Stimulated activated CD8-positive, alpha-beta memory T cell treated with anti-CD3 and anti-CD28 coated beads, Interleukin-12 subunit alpha, Interleukin-12 subunit beta, amount 100 ng/mL, for 24 hours (primary cell): Measurements from ENCODE around the gene SGCA.

Experiments
- DNase-seq: peaks from one replicate; pipeline ENCODE4 v3.0.0-alpha.2; 2020; ENCODE audit errors: extremely low read depth

The SGCA gene

DNA sequence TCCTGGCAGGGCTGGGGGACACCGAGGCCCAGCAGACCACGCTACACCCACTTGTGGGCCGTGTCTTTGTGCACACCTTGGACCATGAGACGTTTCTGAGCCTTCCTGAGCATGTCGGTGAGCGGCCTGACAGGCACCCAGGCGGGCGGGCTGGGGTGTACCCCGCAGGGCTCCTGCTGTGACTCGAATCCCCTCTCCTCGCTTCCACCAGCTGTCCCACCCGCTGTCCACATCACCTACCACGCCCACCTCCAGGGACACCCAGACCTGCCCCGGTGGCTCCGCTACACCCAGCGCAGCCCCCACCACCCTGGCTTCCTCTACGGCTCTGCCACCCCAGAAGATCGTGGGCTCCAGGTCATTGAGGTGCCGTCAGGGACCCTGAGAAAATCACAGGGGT, 1.6 kb downstream of the SGCA start:
- no peak for DNase-seq

DNA sequence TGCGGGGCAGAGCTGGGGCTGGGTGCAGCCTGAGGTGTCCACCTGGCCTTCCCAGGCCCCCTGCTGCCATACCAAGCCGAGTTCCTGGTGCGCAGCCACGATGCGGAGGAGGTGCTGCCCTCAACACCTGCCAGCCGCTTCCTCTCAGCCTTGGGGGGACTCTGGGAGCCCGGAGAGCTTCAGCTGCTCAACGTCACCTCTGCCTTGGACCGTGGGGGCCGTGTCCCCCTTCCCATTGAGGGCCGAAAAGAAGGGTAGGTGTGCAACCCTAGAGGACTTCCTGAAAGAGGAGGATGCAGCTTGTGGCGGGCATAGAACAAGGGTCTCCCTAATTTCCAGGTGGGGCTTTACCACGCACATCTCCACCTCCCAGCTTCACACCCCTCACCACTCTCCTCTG, 2.5 kb downstream of the SGCA start:
- no peak for DNase-seq

DNA sequence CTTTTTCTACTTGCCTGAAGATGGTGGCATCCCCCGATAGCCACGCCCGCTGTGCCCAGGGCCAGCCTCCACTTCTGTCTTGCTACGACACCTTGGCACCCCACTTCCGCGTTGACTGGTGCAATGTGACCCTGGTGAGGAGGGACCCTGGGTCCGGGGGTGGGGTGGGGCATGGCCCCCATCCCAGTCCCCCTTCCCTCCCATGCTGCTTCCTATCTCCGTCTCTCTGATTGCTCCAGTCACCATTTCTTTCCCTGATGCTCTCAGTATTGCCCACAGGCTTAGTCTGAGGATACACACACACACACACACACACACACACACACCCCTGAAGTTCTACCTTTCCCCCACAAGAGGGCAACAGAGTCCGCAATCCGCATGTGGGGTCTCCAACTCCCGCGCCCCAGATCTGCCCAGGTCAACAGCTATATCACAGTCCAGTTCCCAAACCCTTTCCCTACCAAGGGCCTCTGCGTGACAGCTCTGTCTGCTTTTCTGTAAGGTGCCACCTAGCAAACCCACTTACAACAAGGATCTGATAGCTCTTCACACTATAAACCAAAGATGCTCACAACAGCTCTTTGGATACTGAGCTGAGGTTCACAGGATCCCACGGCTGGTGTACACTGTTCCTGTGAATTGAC, 3.4 kb downstream of the SGCA start:
- no peak for DNase-seq

DNA sequence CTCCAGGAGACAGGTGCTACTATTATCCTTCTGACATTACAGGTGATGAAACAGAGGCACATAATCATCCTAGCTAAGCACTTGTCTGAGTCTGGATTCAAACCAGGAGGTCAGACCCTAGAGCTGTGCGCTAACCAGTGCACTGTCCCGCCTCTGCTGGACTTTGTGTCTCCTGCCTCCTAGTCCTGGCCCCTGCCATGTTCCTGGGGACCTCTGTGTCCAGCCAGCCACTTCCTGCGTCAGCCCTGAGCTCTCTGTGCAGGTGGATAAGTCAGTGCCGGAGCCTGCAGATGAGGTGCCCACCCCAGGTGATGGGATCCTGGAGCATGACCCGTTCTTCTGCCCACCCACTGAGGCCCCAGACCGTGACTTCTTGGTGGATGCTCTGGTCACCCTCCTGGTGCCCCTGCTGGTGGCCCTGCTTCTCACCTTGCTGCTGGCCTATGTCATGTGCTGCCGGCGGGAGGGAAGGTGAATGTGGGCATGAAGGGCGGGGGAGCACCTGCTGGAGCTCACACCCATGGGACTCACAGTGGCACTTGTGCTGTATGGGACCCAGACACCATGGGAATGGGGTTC, 4.2 kb downstream of the SGCA start:
- DNase-seq: no peak

DNA sequence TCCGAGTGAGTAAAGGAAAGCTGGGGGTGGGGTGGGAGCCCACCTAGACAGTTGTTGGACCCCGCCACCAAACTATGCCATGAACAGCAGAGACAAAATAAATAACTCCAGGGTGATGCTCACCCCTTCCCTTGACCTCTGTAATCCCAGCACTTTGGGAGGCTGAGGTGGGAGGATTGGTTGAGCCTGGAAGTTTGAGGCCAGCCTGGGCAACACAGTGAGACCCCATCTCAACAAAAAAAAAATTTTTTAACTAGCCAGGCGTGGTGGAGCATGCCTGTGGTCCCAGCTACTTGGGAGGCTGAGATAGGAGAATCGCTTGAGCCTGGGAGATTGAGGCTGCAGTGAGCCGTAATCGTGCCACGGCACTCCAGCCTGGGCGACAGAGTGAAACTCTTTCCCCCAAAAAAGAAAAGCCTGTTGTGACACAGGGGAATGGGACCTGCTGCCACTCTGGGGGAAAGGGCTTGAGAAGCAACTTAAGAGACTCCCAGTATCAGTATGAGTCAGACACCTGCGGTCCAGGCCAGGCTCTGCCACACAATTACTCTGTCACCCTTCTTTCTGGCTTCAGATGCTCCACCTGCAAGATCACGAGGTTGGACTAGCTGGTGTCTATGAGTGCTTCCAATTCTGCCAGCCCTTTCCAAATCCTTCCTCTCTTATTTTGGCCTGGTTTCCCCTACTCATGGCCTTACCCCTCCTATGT, 5.0 kb downstream of the SGCA start:
- no peak for DNase-seq

DNA sequence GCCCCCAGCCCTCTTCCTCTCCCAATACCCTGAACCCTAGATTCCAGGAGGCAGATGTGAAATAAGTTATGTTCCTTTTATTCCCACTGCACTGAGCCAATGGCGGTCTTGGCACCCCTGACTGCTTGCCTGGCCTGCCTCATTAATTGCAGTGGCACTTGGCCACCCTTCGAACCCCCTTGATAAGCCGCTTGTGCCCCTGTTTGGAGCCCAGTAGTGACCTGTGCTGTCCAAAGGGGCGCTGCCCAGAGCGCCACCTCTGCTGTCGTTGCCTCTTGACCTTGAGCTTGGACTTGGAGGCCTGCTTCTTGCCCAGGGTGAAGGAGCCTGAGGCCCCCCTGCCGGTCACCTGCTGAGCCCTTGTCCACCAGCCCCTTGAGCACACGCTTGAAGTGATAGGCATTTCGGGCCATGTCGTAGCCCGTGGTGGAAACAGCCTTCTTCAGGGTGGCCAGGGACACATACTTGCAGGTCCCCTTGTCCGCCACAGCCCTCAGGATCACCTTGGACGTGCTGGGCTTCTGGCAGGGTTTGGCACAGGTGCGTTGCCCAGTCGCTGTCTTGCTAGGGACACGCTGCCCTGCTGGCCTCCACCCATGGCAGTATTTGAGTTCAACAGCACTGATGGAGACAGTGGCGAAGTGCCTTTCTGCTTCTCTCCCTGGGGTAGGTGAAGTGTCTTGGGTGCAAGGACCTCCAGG, 5.7 kb downstream of the SGCA start:
- no peak for DNase-seq

DNA sequence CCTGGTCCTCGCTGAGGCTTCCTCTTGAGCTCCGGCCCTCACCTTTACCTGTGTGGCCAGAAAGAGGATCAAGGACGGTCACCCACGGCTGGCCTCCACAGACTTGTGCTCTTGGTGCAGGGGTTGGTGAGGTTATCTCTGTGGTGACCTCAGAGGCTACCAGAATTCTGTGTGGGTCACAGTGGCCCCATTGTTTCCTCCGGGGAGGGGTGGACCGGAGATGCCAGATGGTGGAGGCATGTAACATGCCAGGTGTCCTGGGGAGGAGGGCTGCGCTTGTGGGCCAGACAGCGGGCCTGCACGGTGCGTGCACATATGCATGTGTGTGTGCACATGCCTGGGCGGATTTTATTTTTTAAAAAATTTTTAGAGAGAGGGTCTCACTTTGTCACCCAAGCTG, 6.3 kb downstream of the SGCA start:
- no peak for DNase-seq

DNA sequence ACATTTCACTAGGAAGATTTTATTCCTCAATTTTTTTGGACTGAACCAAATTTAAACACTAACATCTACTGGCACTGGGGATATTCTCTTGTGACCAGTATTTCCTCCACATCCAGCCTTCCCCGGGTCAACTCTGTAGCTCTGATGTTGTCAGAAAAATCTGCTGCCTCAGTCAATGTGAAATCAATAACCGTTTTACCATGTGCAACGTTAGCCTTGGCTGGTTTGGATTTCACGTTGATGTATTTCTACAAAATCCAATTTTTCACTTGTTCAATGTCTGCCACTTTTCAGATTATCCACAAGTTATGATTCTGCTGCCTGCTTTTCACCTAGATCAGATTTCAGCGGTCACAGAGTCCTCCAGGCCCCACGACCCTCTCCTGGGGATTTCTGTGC, 7.1 kb downstream of the SGCA start:
- DNase-seq: no peak

DNA sequence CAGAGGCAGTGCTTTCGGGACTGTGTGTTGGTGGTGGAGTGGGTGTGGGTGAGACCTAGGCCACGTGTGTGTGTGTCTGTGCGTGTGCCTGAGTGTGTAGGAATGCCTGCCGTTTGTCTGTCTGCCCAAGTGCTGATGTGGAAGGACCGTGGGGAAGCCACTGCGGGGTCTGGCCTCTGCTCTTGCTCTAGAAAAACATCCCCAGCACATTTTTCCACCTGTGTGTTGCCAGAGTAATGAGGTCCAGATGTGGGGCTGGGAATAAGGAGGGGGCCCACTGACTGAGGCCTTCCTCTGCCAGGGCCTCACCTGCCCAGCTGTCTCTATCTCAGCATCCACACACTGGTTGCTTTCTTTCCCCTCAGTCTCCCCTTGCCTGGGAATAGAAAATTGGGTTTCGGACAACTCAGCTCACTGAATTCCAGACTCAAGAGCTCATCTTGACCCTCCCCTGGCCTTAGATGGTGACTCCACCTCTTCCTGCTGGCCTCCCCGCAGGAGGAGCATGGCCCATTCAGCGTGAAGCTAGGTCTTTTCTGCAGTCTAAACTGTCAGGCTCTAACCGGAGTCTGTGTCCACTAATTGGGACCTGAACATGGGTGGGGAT, 7.6 kb downstream of the SGCA start:
- DNase-seq: no peak

DNA sequence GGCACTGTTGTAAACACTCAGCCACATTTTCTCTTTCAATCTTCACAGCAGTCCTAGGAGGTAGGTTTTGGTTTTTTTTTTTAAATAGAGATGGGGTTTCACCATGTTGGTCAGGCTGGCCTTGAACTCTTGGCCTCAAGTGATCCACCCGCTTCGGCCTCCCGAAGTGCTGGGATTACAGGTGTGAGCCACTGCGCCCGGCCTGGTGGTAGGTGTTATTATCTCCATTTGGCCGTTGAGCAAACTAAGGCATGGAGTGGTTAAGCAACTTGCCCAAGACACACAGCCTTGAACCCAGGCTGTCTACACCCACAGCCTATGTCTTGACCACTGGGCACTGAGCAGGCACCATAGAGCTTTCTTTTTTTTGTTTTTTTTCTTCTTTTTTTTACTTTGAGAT, 8.6 kb downstream of the SGCA start:
- DNase-seq: no peak

DNA sequence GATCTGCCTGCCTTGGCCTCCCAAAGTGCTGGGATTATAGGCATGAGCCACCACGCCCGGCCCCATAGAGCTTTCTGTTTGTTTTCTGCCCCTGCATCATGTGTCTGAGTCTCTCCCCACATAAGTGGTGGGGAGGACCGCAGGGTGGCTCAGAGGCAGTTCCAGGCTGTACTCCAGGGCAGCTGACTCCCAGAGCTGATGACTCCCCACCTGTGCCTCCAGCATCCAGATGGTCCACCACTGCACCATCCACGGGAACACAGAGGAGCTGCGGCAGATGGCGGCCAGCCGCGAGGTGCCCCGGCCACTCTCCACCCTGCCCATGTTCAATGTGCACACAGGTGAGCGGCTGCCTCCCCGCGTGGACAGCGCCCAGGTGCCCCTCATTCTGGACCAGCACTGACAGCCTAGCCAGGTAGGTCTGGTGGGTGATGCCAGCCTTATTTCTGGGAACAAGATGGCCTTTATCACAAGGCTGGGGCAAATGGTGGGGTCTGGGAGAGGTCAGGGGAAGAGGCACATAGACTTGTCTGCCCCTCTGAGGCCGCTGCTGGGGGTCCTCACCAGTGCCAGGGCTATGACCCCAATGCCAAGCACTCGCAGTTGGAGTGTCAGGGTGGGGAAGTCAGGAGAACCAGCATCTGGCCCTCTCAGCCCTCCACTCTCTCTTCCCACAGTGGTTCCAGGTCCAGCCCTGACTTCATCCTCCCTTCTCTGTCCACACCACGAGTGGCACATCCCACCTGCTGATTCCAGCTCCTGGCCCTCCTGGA, 9.4 kb downstream of the SGCA start:
- no peak for DNase-seq

DNA sequence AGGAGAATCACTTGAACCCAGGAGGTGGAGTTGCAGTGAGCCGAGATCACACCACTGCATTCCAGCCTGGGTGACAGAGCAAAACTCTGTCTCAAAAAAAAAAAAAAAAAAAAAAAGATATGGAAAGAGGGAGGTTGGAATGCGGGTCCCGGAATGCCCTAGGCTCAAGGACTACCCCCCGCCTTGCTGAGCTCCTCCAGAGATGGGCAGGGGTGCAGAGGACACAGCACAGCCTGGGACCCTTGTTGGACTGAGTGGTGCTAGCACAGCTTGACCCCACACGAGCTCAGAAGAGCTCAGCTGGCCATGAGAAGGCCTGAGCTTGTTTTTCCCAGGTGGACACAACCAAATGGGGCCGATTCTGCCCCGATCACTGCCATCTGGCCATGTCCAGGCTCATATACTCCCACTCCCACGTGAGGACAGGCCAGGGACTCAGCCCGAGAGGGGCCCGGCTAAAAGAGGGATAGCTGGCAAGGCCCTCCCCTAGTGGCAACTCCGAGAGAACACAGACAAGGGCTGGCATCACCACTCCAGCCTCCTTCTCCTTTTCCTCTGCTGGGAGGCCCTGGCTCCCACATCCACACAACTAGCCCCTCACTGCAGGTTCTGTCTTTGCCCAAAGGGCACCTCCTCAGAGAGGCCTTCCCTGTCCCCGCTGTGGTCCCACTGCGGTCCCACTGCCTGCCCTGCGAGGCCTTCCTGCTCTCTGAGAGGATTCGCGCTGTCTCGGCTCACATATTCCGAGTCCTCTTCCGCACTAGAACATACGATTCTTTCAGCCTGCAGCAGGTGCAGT, 11.0 kb downstream of the SGCA start:
- no peak for DNase-seq

DNA sequence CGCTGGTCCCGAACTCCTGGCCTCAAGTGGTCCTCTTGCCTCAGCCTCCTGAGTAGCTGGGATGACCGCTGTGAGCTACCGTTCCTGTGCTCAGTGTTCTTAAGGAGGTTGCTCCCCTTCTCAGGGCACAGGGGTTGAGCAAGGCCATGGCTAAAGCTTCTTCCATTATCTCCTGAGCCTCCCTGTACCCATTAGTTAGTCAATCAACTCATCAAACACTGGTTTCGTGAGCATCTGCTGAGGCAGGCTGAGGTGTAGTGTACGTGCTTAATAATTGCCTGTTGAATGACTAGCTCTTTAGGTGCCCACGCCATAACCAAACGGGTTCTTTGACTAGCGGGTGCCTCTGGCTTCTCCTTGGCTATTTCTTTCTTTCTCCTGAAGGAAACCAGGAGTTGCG, 11.7 kb downstream of the SGCA start:
- no peak for DNase-seq

DNA sequence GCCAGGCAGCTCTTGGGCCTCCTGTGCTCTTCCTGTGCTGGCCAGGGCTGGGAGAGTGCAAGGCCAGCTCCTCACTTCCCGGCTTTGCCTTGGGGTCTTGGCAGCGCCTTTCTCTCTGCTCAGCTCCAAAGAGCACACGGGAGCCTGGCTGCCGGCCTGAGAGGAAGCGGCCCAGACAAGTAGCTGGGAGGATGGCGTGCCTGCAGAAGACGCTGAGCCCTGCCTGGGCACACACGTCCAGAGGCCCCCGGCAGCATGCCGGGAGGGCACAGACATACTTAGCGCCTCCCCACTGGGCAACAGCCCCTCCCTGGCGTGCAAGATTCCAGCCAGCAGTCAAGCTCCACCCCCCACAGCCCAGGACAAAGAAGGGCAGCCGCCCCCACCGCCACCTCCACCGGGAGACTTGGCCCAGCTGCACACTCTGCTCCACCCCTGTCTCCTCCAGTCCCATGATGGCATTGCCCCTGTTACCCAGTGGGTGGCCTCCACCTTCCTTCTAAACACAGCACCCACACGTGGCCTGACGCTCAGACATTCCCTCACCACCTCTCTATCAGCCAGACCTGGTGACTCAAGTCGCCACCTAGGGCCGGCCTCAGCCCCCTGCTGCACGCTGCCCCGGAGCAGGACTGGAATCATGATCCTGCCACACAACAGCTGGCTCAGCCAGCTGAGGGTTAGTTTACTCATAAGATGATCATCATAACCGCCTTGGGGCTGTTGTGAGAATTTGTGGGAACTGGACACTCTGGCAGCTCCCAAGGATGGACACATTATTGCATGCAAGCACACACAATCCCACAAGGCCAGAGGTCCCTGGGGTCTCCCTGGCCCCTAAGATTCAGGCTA, 12.4 kb downstream of the SGCA start:
- no peak for DNase-seq

DNA sequence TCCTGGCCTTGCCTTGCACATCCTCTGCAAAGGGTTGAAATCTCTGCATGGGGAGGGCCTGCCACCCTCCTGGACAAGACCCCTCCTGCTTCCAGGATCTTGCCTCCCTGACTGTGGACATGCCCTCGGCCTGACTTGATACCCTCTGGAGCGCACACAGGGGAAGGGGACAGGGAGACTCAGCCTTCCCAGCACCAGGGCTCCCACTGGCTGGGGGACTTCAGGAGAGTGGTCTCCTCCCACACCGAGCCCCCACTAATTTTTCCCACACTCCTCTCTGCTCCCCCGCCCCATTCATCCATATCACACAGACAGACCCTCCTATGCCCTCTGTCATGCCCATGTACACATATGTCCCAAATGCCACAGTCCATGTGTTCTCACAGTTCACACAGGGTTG, 14.3 kb downstream of the SGCA start:
- DNase-seq: no peak

DNA sequence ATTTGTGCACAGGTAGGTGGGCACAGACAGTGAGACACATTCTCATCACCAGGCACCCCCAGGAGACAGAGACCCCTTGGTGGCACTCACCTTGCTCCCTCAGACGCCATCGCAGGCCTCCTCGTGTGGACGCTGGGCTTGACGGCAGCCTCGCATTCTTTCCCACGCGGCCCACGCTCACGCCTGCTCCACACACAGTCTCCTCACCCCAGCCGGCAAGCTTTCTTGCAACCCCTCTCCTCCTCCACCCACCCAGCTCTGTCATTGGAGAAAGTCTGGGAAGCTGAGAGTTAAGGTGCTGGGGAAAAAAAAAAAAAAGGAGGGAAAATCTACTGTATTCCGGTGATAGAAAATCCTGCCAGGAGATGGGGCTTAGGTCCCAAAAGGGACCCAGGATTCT, 14.8 kb downstream of the SGCA start:
- DNase-seq: no peak

DNA sequence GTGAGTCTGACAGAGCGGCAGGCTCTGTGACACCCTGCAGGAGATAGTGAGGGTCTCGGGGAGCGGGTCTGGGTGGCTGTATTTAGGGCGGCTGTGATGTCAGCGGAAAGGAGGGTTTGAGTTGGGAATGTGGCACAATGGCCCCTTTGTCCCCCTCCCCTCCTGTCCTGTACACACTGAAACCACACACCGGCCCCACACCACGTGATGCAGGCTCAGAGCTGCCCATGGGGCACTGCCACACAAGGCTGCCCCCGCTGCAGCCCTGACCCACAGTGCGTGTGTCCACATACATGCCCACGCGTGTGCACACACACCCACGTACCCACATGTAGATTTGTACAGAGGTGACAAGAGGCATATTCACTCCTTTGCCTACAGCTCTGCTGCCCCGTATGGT, 15.3 kb downstream of the SGCA start:
- no peak for DNase-seq

DNA sequence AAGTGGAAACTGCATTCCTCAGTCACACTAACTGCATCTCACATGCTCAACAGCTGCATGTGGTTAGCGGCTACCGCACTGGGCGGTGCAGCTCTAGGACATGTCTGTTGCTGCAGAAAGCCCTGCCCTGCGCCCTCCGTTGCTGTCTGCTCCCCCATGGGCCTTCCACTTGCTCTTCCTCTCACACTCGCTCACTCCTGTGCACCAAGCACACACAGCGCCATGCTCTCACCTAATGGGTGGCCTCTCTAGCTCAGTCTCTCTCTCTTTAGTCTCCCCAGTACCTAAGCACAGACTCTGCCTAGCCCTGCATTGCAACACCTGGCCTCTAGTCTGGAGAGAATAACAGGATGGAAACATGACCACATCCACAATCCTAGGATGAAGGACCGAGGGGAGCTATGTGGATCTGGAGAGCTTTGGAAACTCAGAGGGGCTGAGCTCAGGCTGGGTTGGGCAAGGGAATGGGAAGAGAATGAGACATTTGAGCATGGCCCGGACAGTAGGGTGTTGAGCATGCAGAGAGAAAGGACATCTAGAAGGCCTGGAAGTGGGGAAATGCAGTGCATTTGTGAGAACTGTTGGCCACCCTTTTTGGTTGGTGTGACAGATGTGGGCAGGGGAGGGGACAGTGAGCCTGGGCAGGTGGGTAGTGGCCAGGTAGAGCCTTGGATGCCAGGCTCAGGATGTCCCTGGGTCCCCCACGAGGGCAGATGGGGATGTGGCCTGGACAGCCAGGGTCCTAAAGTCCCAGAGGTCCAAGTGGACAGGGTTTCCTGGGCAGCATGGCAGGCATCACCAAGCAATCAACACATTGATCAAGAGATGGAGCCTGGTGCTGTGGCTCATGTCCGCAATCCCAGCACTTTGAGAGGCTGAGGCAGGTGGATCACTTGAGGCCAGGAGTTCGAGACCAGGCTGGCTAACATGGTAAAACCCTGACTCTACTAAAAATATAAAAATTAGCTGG, 16.1 kb downstream of the SGCA start:
- no peak for DNase-seq
